GM18873 (cell line): Measurements from ENCODE around the gene PEMT.

ENCODE experiments used
- ATAC-seq: cut with Tn5 transposase; IDR thresholded peaks from one replicate; pipeline ENCODE4 v1.9.1; 2021; ENCODE audit warnings: mild to moderate bottlenecking, moderate library complexity, moderate number of reproducible peaks; ENCODE audit not compliant: unreplicated experiment, low FRiP score

PEMT gene

GRCh38 chr17:17555906-17556305 lies 35.6 kb downstream of the PEMT start:
- no peak for ATAC-seq

DNA sequence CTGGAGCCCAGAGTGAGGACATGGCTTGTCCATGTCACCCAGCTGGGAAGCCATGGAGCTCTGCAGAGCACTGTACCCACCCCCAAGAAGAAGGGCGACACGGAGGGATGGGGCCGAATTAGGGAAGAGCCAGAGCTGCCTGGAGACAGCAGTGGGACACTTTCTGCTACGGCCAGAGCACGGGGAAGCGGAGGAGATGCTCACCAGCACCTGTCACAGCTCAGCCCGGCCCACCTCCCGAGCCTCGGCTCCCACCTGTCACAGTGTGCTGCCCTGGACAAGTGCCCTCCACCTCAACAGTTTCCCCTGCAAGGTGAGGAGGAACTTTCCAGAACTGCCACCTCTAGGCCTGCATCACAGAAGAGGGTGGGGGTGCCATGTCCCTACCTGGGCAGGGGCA lies 36.4 kb downstream of the PEMT start:
- ATAC-seq = no peak

GRCh38 chr17:17554266-17554665 lies 37.2 kb downstream of the PEMT start:
- no peak for ATAC-seq

DNA sequence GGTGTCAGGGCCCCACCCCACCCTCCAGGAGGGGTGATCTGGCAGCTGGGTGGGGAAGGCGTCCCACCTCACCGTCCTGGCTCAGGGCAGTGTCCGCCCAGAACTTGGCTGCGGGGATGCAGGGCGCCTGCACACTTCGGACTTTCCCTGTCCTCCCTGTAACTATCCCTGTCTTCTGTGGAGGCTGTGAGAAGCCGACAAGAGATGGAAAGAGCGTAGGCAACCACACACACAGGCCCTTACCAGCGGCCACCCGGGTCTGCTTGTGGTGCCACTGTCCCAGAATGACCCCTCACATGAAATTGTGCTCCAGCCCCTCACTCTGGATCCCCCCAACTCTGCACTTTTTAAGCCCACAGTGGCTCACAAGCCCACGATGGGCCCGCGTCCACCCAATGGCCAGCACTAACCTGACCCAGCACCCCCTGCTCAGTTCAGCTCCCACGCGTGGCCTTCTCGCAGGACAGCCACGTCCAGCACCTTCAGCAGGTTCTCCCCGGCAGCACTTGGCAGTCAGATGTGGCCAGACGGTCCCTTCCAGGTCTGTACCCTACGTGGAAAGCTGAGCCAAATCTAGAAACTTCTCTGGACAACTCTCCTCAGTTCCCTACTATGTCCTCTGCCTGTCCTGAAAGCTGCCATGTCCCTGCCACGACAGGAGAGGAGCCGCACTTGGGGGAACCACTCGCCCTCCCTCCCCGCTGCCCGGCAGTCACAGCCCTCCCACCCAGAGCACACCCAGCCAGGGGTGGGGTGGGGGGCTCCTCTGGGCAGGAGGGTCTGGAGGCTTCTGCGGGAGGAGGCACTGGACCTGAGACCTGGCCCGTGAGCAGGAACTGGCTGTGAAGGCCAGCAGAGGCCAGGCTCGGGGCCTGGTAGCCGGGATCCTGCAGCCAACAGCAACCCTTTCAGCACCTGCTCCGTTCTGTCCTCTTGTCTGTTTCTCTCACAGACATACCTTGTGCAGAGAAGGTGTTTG lies 38.0 kb downstream of the PEMT start:
- ATAC-seq = no peak

DNA sequence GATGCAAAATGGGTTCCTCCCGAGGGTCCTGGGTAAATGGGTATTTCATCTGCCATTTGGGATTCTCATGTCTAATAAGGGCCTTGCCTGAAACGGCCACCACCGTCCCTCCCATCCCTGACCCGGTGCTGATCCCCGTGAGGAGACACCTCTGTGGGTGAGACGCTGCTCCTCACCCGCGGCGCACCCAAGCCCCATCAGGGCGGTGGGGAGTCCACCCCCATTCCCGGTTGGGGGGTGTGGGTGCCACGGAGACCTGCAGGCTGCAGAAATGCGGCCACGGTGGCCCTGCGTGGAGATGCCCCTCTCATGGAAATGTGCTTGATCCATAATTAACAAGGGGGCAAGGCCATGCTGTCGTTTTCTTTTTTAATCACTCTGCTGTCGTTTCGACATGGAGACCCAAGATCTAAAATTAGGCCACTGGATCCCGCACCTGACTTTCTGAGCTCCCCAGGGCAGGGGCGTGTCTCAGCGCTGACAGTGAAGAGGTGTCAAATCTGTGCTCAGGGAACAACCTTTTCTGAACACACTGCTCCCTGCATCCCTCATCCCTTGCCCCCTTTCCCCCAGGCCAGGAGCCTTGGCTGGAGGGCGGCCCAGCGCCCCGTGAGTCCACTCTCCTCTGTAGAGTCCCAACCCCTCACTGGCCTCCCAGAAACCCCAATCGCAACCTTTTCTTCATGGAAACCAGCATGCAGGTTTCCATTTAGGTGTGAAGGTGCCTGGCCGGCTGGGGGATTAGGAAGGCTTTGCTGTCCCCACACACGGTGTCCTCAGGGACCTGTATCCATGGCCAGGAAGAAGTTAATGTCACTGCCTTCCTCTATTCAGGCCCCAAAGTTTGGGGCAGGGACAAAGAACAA lies 38.9 kb downstream of the PEMT start:
- ATAC-seq = no peak

DNA sequence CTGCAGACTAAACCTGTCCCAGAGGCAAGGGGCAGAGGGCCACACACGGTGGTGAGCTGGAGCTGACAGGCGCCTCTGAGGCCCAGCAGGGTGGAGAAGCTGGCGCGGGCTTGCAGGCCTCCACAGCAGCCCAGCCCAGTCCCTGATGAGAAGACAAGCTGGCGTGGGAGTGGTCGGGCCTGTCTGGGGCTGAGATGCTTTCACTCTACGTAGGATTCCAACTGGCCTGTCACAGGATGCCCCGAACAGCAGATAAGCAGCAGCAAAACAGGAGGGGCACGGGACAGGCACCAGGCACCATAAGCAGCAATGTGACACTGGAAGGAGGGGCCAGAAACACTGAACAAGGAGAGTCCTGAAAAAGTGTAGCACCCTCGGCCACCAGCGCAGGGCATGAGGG lies 40.1 kb downstream of the PEMT start:
- ATAC-seq = no peak

- ATAC-seq = no peak
Observed at GRCh38 chr17:17549732-17550366, 41.7 kb downstream of the PEMT start.

DNA sequence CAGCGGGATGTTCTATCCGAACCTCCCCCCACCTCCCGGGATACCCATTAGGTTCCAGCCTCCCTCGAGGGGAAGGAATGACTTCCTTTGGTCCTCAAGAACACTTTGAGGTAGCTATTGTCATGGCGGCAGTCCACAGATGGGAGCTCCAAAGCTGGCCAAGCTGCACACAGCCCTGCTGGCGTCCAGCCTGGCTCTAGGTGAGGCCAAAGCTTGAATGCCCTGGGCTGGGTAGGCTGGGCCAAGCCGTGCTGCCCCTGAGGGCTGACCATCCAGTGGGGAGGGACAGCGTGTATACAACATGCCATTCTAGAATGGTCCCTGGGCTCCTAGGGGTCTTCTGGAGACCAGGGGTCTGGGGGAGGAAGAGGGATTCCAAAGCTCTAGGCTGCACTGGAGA lies 43.5 kb downstream of the PEMT start:
- ATAC-seq = no peak

- ATAC-seq = no peak
Observed at GRCh38 chr17:17547210-17547764, 44.2 kb downstream of the PEMT start.

DNA sequence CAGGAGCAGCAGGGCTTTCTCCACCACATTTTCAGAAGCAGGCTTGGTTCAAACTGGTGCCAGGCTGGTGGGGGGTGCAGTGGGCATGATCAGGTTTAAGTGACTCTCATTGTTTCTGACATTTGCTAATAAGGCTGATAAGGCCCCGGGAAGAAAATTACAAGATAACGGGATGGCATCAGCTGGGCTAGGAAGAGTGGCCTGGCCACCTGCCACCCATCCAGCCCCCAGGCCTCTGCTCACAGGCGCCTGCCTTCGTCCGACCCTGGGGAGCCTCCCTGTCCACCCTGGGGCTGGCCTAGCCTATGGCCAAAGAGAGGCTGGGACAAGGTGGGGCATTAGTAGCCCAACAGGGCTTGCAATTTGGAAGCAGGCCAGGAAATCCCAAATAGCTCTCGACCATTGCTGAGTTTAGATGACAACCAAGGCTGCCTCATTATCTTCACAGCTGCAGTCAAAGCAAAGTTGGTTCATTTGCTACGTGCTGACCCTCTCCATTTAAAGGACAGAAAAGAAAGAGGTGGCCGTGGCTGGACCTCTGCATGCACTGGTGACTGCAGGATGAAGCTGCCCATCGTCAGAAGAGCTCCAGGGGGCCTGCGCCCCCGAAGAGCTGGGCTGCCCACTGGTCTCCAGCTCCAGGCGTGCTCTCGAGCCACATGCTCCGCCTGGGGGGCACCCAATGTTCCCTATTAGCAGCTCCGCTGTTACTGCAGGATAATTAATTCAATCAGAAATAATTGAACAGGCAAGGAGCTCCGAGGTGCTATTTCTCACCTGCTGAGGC lies 44.9 kb downstream of the PEMT start:
- ATAC-seq = no peak

- no peak for ATAC-seq
Observed at GRCh38 chr17:17545984-17546383, 45.5 kb downstream of the PEMT start.

- ATAC-seq = no peak
Observed at GRCh38 chr17:17545031-17545820, 46.3 kb downstream of the PEMT start.

- no peak for ATAC-seq
Observed at GRCh38 chr17:17542906-17543635, 48.4 kb downstream of the PEMT start.

GRCh38 chr17:17541640-17542001 lies 49.9 kb downstream of the PEMT start:
- no peak for ATAC-seq

DNA sequence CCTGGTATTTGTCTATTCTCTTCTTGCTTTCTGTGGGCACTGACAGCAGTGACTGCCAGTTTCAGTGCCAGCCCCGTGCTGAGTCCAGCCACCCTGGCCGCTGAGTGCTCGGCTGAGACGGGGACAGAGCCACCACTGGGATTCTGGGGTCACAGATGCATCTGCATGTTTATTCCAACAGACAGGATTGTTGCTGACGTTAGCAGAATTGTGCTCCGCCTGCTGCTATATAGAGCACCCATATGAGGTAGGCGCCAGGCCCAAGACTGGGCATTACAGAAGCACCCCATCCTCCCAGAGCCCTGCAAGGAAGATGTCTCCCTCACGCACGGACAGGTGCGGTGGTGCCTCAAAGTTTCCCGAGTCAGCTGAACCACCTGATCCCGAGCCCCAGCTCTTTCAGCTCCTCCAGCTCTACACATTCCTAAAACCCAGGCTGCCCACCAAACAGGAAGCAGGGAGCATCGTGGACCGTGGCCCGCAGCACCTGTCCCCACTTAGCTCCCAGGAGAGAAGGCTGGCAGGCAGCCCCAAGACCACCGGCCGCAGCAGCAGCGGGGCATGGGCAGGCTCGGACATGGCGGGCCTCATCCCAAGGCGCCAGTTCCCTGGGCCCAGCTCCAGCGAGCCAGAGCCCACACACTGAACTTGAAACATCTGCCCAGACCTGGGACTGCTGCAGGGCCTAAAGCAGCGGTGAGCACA lies 50.4 kb downstream of the PEMT start:
- no peak for ATAC-seq

GRCh38 chr17:17540278-17540906 lies 51.1 kb downstream of the PEMT start:
- ATAC-seq = no peak

- no peak for ATAC-seq
Observed at GRCh38 chr17:17539591-17539990, 51.9 kb downstream of the PEMT start.
